Kidney epithelial cell (primary cell): ENCODE data around the gene CT83. TPM values are rescaled to one million over a fixed set of nuclear protein-coding genes. Genes with fewer than 3 reads are reported as not detected.

Source experiments
- DNase-seq: peaks from one replicate; pipeline ENCODE4 v3.0.0-alpha.2; 2010; ENCODE audit warnings: low read depth
- H3K27me3 ChIP-seq: 2 replicates; pipeline ENCODE4 v1.6.0; 2011; ENCODE audit warnings: low read length; ENCODE audit not compliant: control insufficient read depth, insufficient read depth
- H3K36me3 ChIP-seq: 2 replicates; pipeline ENCODE4 v1.5.1; 2011; ENCODE audit warnings: low read length; ENCODE audit not compliant: control insufficient read depth, insufficient read depth
- H3K4me3 ChIP-seq: 2 replicates; pipeline ENCODE4 v1.5.1; 2011; ENCODE audit warnings: low read depth, mild to moderate bottlenecking, control low read depth, low read length
- total RNA-seq: library from RNA; depleted of rRNA; stranded (reverse); fragments of >200 nt; gene quantifications from 2 replicates; pipeline ENCODE4 v1.2.3, GENCODE V29; 2015
- TF ChIP-seq, protein P1 (sequence below): IDR thresholded peaks from 2 replicates; pipeline ENCODE4 v1.5.1; 2011; ENCODE audit warnings: mild to moderate bottlenecking, moderate library complexity, low read length, control low read depth, inconsistent platforms; ENCODE audit not compliant: insufficient read depth, poor library complexity, severe bottlenecking

The CT83 gene
- total RNA-seq, 1 donor from 2014 or later, result not detected

DNA sequence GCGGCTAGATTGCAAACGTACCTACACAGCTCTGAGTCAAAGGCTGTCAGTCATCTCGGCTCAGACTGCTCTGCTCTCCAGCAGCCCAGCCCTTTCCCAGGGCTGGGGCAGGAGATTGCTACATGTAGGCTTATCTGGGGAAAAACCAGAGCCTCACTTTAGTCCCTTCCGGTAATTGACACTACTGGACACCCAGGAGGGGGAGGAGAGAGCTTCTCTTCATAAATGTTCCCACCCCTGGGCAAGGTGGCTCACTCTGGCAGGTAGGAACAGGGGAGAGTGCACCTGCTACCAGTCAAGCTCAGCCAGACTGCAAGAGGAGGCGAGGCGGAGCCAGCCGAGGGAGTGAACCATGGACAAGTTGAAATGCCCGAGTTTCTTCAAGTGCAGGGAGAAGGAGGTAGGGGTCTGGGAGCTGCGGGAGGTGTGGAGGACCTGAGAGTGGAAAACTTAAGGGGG, 26.4 kb downstream of the CT83 start, which contains the start of gene SLC6A14:
SLC6A14 (plus strand) TSS at position 249 of the 459 bp plus-strand sequence; CDS start at position 353, 104 bp downstream.
- no peak within 1 kb of the TSS for H3K4me3 ChIP-seq

DNA sequence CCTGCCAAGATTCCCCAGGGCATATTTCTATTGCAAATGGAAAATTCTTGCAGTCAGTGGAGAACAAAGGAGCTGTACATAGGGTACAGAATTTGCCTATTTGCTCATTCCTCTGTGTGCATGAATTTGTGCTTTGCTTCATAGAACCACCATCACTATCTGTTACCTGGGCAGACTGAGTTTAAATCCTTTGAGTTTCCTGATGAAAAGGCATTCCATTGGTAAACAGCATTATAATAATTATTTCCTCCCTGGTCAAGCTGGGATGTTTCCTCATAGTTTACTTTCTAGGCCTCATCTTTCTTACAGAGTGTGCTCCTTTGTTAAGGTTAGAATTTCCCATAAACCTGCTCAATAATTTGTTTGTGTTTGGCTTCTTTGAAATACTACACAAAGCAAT, 27.2 kb downstream of the CT83 start:
- TF ChIP-seq, protein P1, sequence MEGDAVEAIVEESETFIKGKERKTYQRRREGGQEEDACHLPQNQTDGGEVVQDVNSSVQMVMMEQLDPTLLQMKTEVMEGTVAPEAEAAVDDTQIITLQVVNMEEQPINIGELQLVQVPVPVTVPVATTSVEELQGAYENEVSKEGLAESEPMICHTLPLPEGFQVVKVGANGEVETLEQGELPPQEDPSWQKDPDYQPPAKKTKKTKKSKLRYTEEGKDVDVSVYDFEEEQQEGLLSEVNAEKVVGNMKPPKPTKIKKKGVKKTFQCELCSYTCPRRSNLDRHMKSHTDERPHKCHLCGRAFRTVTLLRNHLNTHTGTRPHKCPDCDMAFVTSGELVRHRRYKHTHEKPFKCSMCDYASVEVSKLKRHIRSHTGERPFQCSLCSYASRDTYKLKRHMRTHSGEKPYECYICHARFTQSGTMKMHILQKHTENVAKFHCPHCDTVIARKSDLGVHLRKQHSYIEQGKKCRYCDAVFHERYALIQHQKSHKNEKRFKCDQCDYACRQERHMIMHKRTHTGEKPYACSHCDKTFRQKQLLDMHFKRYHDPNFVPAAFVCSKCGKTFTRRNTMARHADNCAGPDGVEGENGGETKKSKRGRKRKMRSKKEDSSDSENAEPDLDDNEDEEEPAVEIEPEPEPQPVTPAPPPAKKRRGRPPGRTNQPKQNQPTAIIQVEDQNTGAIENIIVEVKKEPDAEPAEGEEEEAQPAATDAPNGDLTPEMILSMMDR, result no peak

More for the DNA sequence above, 26.4 kb downstream of the CT83 start, which contains the start of gene SLC6A14:
- TF ChIP-seq, protein P1, result no peak
- no peak for DNase-seq
- peaks cover 2% of the 10 kb centered on the region for H3K27me3 ChIP-seq
- H3K36me3 ChIP-seq, result no peaks in the 10 kb centered on the region

DNA sequence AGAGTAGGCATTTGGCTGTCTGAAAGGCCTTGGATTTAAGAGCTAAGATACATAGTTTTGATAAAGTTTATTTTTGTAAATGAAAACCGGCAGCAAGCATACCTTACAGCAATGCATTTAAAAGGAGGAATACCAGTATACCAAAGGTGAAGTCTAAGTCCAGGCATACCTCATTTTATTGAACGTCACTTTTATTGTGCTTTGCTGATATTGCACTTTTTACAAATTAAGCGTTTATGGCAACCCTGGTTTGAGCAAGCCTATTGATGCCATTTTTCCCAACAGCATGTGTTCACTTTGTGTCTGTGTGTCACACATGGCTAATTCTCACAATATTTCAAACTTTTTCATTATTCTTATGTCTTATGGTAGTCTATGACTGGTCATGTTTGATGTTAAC, 34.8 kb downstream of the CT83 start:
- DNase-seq, result no peak
- Histone ChIP-seq H3K36me3 (no peaks in the 10 kb centered on the region), H3K4me3 (no peak overlapping the region), H3K27me3 (no peaks in the 10 kb centered on the region)
- TF ChIP-seq, protein P1, result no peak

More for the DNA sequence above, 27.2 kb downstream of the CT83 start:
- Histone ChIP-seq H3K36me3 (no peaks in the 10 kb centered on the region), H3K4me3 (no peak overlapping the region), H3K27me3 (peaks cover 2% of the 10 kb centered on the region)
- no peak for DNase-seq

DNA sequence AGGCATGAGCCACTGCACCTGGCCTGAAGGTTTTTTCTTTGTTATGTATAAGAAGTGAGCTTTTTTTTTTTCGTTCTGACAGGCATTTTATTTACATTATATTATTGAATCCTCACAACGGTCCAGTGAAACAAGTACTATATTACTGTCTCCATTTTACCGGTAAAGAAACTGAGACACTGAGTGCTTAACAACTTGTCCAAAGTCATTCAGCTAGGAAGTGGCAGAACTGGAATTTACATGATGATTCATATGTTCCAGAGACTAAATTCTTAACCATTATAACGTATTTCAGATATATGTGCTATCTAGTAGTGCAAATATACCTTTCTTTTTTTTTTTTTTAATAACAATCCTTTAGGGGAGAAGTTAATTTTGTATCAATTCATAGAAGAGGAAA, 44.8 kb downstream of the CT83 start:
- TF ChIP-seq, protein P1, result no peak
- Histone ChIP-seq H3K27me3 (no peaks in the 10 kb centered on the region), H3K4me3 (no peak overlapping the region), H3K36me3 (no peaks in the 10 kb centered on the region)
- DNase-seq, result no peak

DNA sequence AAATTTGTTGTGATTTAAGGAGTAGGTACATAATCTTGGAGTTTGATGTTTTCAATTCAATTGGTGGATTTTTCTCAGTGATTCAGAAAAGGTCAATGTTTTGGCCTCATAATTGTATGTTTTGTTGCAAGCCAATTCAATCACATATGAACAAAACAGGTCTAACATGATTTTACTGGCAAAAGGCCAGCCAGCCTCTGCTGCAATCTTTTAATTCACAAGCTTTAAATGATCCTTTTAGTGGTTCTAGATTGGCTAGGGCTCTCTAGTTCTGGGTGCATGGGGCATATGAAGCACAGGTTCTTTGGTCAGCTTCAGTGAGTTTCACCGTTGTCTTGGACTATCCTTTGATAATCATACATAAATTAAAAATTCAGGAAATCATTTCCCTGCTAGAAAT, 45.6 kb downstream of the CT83 start:
- no peaks in the 10 kb centered on the region for H3K27me3 ChIP-seq
- TF ChIP-seq, protein P1, result no peak
- no peak for DNase-seq
- no peak overlapping the region for H3K4me3 ChIP-seq
- H3K36me3 ChIP-seq, result no peaks in the 10 kb centered on the region

DNA sequence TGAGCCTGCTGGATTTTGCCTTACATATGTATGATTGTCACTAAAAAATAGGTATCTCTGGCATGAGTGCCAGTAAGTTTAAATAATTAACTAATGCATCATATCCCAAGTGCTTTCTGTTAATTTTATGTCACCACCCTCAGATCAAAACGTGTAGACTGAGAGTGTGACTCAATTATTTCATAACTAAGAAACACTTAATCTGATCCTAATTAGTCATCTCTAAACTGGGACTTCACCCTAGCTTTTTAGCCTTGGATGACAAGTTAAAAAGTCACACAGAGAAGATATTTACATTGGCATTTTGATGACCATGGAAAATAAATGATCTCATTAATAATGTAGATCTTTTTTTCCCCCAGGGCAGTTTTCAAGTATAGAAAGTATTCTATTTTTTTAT, 49.5 kb downstream of the CT83 start:
- DNase-seq, result no peak
- Histone ChIP-seq H3K4me3 (no peak overlapping the region), H3K27me3 (no peaks in the 10 kb centered on the region), H3K36me3 (no peaks in the 10 kb centered on the region)
- TF ChIP-seq, protein P1, result no peak
